Nephron (organoid): ENCODE data around the gene CHD3.

ENCODE experiments used
- H3K27ac Mint-ChIP-seq, 3 experiments: 2 replicates each; pipeline ENCODE4 v1.8.0; 2020; ENCODE audit warnings: mixed read lengths in 3 of 3, mild to moderate bottlenecking in 2 of 3, moderate library complexity in 1 of 3
- H3K27me3 Mint-ChIP-seq: 2 replicates; pipeline ENCODE4 v1.8.0; 2021; ENCODE audit warnings: low read depth, mild to moderate bottlenecking, moderate library complexity, mixed read lengths
- H3K36me3 Mint-ChIP-seq: 2 replicates; pipeline ENCODE4 v1.8.0; 2020; ENCODE audit warnings: low read depth, mixed read lengths
- H3K4me1 Mint-ChIP-seq: 2 replicates; pipeline ENCODE4 v1.8.0; 2020; ENCODE audit warnings: mixed read lengths
- H3K4me3 Mint-ChIP-seq, 3 experiments: 2 replicates each; pipeline ENCODE4 v1.8.0; 2020; ENCODE audit warnings: mild to moderate bottlenecking in 3 of 3, mixed read lengths in 3 of 3, moderate library complexity in 2 of 3
- H3K9me3 Mint-ChIP-seq: 2 replicates; pipeline ENCODE4 v1.8.0; 2020; ENCODE audit warnings: mixed read lengths
- TF ChIP-seq, protein P1 (sequence below), 3 experiments: fragments of 200-600 bp; sonication (generic); IDR thresholded peaks; one replicate each; pipeline ENCODE4 v1.5.0; 2021; ENCODE audit warnings: antibody characterized with exemption in 3 of 3; ENCODE audit not compliant: unreplicated experiment in 3 of 3

The CHD3 gene

GRCh38 chr17:7927596-7927995, 39.0 kb downstream of the CHD3 start:
- H3K4me1 Mint-ChIP-seq = peaks cover 17% of the 10 kb centered on the region
- H3K4me3 Mint-ChIP-seq = peak overlapping the region; percentile 64 to 78 (median 70)
- no peak overlapping the region for H3K27ac Mint-ChIP-seq
- no peaks in the 10 kb centered on the region for H3K9me3 Mint-ChIP-seq
- H3K36me3 Mint-ChIP-seq = peaks cover 8% of the 10 kb centered on the region
- TF ChIP-seq, protein P1, sequence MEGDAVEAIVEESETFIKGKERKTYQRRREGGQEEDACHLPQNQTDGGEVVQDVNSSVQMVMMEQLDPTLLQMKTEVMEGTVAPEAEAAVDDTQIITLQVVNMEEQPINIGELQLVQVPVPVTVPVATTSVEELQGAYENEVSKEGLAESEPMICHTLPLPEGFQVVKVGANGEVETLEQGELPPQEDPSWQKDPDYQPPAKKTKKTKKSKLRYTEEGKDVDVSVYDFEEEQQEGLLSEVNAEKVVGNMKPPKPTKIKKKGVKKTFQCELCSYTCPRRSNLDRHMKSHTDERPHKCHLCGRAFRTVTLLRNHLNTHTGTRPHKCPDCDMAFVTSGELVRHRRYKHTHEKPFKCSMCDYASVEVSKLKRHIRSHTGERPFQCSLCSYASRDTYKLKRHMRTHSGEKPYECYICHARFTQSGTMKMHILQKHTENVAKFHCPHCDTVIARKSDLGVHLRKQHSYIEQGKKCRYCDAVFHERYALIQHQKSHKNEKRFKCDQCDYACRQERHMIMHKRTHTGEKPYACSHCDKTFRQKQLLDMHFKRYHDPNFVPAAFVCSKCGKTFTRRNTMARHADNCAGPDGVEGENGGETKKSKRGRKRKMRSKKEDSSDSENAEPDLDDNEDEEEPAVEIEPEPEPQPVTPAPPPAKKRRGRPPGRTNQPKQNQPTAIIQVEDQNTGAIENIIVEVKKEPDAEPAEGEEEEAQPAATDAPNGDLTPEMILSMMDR (IDR thresholded peaks at IDR 0.05; ENCODE audit: unreplicated experiment in 3 of 3) = no peak
- H3K27me3 Mint-ChIP-seq = peaks cover 6% of the 10 kb centered on the region

- Mint-ChIP-seq H3K27me3 (no peaks in the 10 kb centered on the region), H3K4me3 (peak within 1 kb of the TSS; percentile 95 to 98 (median 96)), H3K4me1 (peaks cover 31% of the 10 kb centered on the region), H3K36me3 (peaks cover 8% of the 10 kb centered on the region), H3K9me3 (no peaks in the 10 kb centered on the region), H3K27ac (peak within 1 kb of the TSS; percentile 75 to 91 (median 81))
- TF ChIP-seq, protein P1 (IDR thresholded peaks at IDR 0.05; ENCODE audit: unreplicated experiment in 3 of 3) = no peak
Observed at GRCh38 chr17:7929158-7930023, 40.8 kb downstream of the CHD3 start, which contains the start of gene KCNAB3. TSS of gene KCNAB3 (minus strand) at chr17:7929856. CDS start at chr17:7929435, 421 bp downstream.

GRCh38 chr17:7930841-7931631, 42.4 kb downstream of the CHD3 start:
- no peak overlapping the region for H3K27ac Mint-ChIP-seq
- TF ChIP-seq, protein P1 (IDR thresholded peaks at IDR 0.05; ENCODE audit: unreplicated experiment in 3 of 3) = no peak
- H3K9me3 Mint-ChIP-seq = no peaks in the 10 kb centered on the region
- H3K27me3 Mint-ChIP-seq = no peaks in the 10 kb centered on the region
- H3K4me3 Mint-ChIP-seq = peak overlapping the region; percentile 95 to 98 (median 96)
- peaks cover 42% of the 10 kb centered on the region for H3K4me1 Mint-ChIP-seq
- peaks cover 22% of the 10 kb centered on the region for H3K36me3 Mint-ChIP-seq

GRCh38 chr17:7931709-7932482, 43.3 kb downstream of the CHD3 start, which contains the start of the genes CNTROB and TRAPPC1:
TSS of gene CNTROB (plus strand) at chr17:7932206. CDS start at chr17:7933080, 874 bp downstream.
TSS of gene TRAPPC1 (minus strand) at chr17:7931946. CDS start at chr17:7931829, 117 bp downstream.
- H3K36me3 Mint-ChIP-seq = peaks cover 30% of the 10 kb centered on the region
- H3K27me3 Mint-ChIP-seq = no peaks in the 10 kb centered on the region
- peak within 1 kb of the TSS; percentile 95 to 98 (median 96) for H3K4me3 Mint-ChIP-seq
- H3K4me1 Mint-ChIP-seq = peaks cover 42% of the 10 kb centered on the region
- H3K27ac Mint-ChIP-seq = peak within 1 kb of the TSS; percentile 67 to 92 (median 83)
- TF ChIP-seq, protein P1 (IDR thresholded peaks at IDR 0.05; ENCODE audit: unreplicated experiment in 3 of 3) = no peak
- H3K9me3 Mint-ChIP-seq = no peaks in the 10 kb centered on the region

DNA sequence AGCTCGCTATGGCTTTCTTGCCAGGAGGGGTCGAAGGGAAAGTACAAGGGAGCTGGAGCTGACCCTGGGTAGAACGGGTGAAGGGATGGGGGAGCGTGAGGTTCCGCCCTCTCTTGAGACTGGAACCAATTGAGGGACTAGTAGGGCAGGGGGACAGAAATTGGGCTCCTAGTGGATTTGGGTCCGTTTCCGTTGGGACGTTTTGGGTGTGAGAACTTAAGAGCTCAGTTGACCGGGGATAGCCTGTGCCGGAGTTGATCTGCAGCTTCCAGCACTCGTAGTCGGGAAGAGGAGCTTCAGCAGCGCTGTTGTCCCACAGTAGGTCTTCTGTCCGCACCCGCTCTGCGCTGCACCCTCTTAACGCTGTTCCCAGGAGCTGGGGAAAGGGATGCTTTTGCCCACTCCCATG, 43.9 kb downstream of the CHD3 start:
- H3K4me3 Mint-ChIP-seq = peak overlapping the region; percentile 95 to 98 (median 96)
- H3K27ac Mint-ChIP-seq = peak overlapping the region; percentile 67 to 92 (median 83)
- H3K9me3 Mint-ChIP-seq = no peaks in the 10 kb centered on the region
- peaks cover 42% of the 10 kb centered on the region for H3K4me1 Mint-ChIP-seq
- no peaks in the 10 kb centered on the region for H3K27me3 Mint-ChIP-seq
- TF ChIP-seq, protein P1 (IDR thresholded peaks at IDR 0.05; ENCODE audit: unreplicated experiment in 3 of 3) = no peak
- peaks cover 31% of the 10 kb centered on the region for H3K36me3 Mint-ChIP-seq
